ENCODE results near the gene MACROD2. TPM values are rescaled to one million over a fixed set of nuclear protein-coding genes. Genes with fewer than 3 reads are reported as not detected.

Gene MACROD2
- total RNA-seq, 1 donor from 2014 or later = 0.40 TPM

DNA sequence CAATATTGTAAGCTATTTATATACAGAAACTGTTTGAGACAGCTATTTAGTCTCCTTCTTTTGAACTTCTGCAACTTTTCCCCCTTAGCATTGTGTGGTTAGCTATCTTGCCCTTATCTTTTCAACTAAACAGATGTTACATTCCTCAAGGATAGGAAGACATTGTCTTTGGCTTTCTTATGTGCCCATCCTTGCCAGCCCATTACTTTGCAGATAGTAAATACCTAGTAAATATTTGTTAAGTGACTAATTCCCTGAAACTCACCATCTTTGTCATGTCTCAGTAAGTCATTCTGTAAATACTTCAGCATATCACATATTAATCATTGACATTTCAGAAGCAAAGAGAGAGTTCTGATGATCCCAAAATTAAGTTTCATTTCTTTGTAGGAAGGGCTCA, 411.2 kb downstream of the MACROD2 start:
- no peak for DNase-seq (ENCODE audit: low read depth in 2 of 2)

DNA sequence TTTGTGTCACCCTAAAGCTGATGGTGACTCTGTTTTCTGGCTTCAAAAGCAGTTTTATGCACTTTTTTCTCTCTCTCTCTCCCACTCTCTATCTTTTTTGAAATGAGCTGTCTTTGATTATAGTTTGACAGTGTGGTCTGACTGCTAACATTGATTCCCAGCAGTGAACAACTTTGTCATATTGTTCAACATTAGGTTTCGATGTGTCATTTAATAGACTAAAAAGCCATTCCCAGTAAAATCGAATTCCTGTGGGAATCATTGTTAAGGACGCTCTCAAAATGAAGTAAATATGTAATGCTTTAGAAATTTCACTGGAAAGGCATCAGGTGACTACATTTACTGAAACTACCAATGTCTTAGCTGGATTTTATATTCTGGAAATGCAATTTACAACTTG, 412.0 kb downstream of the MACROD2 start:
- no peak for DNase-seq (ENCODE audit: low read depth in 2 of 2)

DNA sequence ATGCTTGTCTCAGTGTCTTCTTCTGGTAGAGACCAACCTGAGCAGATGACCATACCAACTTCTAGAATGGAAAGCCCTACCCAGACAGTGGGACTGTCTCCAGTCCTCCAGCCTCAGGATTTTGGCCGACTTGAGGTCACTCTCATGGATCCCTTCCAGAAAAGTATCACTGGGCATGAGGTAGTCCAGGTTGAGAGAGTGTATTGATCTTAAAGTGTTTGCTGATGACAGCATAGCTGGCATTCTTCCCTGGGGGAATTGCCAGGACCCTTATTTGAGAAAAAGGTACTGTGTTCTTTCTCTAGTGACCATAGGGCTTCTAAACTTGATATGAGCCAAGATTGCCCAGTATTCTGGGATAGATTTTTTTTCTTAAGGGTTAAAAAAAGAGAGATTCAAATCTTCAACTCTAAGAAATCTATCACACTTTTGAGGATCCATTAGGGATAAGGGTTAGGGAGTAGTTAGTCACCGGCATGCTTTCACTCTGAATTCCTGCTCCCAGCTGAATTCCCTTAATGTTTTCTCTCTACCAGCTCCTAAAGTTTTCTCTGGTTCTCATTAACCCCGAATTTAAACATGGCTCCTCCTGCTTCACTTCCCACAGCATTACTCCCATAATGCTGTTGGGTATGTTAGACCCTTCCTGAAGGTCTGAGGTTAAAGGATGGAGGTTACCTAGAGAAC, 415.7 kb downstream of the MACROD2 start:
- DNase-seq (ENCODE audit: low read depth in 2 of 2) = no peak

DNA sequence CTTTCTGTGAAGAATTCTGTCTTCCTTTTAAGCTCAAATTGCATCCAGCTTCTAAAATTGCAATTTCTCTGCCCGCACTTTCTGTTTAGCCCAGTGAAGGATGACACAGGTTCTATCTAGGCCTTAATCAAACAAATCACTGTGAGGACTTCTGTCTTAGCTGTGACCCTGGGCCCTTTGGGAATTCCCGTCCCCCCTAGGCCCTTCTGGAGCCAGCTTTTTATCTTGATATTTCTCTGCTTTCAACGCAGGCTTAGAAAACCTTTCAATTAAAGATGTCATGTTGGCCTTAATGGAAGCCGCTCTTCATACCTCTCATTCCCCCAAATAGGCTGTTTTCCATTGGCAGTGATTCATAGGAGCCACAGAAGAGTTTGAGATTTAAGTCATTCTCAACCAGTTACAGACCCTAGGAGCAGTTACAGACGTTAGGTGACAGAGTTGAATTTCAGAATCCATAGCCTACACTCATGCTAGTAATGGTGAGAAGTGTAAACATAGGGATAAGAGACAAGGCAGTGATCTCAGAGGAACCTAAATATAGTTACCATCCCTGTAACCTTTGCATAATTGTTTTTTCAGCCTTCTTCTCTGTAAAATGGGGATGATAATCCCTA, 416.9 kb downstream of the MACROD2 start:
- no peak for DNase-seq (ENCODE audit: low read depth in 2 of 2)

DNA sequence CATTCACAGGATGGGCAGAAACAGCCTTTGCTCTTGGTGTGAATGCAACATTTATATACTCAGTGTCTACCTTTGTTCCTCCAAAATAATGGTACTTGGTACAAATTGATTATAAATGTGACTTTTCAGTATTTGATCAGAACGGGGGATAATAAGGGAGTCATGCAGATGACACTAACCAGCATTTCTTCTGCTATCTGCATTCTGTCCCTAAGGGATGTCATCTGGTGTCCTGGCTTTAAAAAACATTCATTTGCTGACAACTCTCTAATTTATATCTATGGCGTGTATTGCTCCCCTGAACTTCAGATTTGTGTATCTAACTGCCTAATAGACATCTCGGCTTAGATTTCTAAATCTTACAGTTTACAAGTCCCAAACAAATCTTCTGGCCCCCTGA, 418.5 kb downstream of the MACROD2 start:
- DNase-seq (ENCODE audit: low read depth in 2 of 2) = no peak

DNA sequence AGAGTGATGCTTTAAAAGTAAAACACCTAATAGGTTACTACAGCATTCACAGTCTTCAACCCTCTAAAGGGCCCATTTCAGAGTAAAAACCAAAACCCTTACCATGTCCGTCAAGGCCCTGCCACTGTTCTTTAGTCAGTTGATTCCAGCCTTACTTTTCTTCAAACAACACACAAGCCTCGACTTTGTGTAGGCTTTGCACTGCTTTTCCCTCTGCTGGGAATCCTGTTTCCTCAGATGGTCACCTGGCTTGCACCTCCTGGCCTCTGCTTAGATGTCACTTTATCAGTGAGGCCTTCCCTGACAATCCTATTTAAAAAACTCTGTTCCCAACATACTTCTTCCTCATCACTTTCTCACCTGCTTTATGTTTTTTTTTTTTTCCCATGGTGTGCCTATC, 419.2 kb downstream of the MACROD2 start:
- DNase-seq (ENCODE audit: low read depth in 2 of 2) = no peak

DNA sequence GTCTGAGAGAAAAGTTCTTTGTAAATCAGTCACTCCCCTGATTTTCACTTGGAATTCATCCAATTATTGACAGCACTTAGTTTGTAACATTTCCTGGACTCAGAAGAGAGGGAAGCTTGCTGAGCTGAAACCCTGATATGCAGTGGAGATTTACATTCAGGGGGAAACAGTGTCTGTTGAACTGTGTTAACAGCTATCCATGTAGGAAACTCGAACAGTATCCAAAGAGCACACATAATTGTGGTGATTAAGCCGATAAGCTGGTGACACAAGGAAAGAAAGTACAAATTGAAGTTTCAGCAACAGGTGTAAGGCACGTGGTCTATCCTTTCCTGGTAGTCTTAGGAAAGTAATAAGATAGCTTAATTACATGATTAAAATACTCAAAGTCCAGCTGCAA, 420.2 kb downstream of the MACROD2 start:
- DNase-seq (ENCODE audit: low read depth in 2 of 2) = peak in 1 of 2 donors; percentile 10

DNA sequence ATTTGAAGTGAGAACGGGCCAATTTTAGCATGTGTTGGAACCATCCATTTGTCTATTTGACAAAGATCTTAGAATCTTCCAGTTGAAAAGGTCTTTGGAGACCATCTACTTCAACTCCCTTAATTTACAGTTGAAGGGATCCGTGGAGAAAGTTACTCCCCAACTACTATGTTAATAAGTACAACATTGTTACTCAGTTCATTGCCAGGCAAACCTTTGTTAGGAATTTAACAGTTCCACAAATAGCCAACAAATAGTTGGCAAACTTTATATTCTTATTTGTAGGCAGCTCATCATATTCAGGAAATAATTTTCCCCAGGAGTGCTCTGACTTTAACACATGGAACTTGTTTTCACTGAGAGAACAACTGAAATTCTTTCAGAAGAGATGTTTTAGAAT, 423.1 kb downstream of the MACROD2 start:
- DNase-seq (ENCODE audit: low read depth in 2 of 2) = no peak

DNA sequence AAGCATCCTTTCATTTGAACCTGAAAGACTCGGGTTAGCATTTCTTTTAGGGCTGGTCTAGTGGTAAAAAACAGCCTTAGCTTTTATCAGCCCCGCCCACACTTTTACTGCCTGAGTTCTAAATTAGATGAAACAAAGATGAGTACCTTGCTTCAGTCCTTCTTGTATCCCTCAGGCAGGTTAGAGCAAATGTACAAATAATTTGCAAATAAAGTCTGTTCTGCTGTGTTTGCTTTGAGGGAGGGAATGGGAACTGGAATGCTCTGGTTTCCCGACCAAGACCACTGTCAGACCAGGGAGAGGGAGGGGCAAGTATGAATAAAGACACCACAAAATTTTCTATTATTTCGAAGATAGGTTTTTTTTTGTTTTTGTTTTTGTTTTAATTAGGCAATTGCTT, 427.6 kb downstream of the MACROD2 start:
- no peak for DNase-seq (ENCODE audit: low read depth in 2 of 2)

DNA sequence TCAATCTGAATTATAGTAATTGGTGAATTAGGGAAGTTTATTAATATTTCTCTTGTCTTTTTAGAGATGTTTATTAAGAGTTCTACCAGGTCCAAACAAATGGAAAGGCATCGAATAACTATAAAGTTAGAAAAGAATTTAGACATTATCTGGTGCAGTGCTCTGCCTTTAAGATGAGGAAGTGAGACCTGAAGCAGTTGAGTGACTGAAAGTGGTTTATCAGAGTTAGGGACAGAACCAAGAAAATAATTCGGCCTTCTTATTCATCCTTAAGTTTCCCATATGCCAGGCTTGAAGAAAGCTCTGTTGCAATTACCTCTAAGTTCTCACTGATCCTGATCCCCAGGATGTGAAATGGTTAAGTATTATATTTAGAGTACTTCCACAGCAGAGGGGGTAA, 436.3 kb downstream of the MACROD2 start:
- DNase-seq (ENCODE audit: low read depth in 2 of 2) = no peak

DNA sequence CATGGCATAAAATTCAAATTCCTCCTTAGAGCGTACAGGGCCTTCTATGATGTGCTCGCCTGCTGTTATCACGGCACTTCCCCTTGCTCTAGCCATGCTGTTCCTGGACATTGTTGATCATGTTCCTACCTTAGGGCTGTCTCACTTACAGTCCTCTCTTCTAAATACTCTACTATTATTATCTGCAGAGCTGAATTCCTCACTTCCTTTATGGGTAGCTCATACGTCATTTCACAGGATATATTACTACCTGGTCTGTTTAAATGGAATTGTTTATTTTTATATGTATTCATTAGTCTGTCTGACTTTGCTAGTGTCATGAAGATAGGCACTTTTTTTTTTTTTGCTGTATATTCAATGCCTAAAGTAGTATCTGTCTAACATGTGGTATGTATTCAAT, 436.8 kb downstream of the MACROD2 start:
- DNase-seq (ENCODE audit: low read depth in 2 of 2) = no peak

DNA sequence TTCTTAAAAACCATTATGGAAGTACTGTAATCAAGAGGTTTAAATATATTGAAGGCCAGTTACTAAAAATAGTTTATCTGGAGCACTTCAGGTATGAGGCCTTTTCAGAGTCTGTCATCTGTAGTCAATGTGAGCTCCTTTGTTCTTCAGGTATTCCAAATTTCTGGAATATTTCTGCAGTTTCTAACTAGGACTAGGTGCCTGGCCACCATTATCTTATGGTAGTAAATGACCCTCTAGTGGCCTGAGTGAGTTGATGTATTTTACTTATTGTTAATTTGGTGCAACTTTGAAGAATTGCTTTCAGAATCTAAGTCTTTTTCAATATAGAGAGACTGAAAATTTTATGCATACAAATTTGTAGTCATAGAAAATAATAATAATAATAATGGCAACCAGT, 437.3 kb downstream of the MACROD2 start:
- no peak for DNase-seq (ENCODE audit: low read depth in 2 of 2)

DNA sequence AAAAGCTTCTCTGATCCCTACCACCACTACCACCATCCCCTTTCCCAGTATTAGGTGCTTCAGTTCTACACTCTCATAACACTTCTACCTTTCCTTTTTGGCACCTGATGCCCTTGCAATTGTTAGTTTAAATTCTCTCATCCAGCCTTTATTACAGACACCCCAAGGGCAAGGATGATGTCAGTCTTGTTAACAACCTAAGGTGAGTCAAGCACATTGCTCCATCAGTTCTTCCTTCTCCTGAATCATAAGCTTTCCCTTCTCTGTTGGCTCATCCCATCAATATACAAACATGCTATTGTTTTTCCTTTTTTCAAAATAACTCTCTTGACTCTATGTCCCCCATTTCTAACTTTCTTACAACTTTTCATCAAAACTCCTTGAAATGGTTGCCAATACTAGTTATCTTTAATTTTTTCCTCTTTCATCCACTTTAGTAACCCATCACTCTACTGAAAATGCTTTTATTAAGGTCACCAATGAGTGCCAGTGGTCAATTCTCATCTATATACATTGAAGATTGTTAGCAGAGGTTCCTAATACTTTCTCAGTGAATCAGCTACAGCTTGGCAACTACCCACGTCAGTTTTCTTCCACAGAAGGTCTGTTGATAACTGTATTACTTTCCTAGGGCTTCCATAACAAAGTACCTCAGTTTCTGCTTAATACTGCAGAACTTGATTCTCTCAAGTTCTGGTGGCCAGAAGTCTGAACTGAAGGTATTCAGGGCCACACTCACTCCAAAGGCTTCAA, 439.2 kb downstream of the MACROD2 start:
- no peak for DNase-seq (ENCODE audit: low read depth in 2 of 2)

DNA sequence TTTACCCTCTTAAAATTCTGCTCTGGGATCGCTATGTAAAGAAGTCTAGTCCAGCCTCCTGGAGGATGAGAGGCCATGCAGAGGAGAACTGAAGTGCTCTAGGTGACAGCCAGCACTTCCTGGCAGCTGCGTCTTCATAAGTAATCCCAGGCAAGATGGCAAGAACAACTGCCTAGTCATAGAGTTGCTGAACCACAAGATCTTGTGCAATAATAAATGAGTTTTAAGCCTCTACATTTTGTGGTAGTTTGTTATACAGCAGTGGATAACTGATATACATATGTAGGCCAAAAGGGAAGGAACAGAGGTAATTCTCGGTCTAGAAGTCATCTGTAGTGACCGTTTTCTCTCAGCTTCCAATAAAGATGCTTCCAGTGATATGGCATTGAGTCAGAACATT, 445.9 kb downstream of the MACROD2 start:
- no peak for DNase-seq (ENCODE audit: low read depth in 2 of 2)

DNA sequence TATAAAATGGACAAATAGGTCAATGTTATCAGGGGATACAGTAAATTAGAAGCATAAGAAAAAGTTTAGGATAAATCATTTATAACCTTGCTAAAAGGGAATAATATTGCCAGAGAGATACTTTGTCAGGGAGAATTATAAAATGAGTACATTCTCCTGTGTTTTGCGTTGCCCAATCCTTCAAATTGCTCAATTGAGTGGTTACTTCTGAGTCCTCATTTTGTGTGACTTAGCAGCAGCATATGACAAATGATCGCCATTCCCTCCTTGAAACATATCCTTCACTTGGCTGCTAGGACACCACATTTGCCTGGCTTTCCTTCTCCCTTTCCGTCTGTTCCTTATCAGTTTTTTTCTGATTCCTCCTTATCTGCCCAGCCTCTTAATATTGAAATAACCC, 448.8 kb downstream of the MACROD2 start:
- no peak for DNase-seq (ENCODE audit: low read depth in 2 of 2)

DNA sequence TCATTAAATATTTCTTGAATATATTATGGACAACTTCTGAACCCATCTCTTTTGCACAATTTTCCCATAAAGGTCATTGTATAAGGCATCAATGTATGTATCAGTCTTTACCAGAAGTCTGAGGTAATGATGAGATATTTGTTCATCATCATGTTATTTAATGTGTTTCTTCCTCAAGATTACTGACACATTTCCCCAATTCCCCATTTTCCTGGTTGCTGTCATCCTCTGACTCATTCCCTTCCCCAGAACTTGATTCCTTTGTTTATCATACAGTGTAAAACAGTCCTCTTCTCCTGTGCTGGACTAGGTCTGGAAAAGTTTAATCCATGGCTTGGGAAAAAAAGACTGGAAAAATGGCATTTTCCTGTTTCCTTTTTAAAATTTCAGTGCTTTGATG, 450.0 kb downstream of the MACROD2 start:
- peak; percentile 1 to 4 for DNase-seq (ENCODE audit: low read depth in 2 of 2)

DNA sequence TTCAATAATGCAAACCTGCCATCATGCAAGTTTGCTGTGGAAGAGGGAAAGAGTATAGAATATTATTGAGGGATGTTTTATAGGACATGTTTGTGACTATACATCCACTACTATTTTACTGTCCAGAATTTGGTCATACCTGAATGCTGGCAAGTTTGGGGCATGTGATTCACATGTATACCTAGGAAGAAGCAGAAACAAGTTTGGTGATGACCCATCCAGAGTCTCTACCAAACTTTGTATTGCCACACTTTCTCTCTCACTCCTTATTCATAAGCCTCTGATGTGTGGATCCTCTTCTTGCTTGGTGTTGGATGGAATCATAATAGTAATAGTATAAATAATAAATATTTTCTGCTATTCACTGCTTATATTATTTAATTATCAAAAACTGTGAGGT, 450.6 kb downstream of the MACROD2 start:
- DNase-seq (ENCODE audit: low read depth in 2 of 2) = no peak

DNA sequence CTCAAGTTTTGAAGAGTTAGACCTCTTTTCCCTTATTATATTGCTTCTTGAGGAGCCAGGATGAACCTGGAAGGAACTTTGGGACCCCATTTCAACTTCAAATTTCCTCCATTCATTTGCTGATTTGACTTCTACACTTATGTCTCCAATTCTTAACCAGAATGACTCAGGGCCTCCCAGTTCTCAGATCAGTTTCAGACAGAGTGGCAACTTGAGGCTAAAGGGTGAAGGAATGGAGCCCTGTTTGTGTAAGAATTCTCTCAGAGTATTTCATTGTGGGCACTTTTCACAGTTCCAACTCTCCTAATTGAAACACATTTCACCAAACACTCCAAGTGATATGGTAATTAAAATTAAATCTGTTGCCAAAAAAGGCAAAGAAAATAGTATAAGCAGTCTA, 451.1 kb downstream of the MACROD2 start:
- DNase-seq (ENCODE audit: low read depth in 2 of 2) = no peak

DNA sequence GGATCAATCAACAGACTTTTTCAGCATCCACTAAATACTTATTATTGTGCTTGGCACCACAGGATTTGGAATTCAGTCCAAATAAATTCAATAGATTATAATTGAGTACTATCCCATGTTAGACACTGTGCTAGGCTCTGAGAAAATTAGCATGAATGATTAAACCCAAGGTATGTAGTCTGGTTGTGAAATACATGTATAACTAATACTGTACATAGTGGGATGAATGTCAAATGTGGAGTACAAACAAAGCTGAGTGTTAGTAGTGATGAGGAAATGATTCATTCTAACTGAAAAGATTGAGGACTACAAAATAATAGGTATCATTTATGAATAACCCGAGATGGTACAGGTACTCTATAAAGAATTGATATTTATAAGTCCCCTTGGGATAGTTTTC, 454.0 kb downstream of the MACROD2 start:
- no peak for DNase-seq (ENCODE audit: low read depth in 2 of 2)

DNA sequence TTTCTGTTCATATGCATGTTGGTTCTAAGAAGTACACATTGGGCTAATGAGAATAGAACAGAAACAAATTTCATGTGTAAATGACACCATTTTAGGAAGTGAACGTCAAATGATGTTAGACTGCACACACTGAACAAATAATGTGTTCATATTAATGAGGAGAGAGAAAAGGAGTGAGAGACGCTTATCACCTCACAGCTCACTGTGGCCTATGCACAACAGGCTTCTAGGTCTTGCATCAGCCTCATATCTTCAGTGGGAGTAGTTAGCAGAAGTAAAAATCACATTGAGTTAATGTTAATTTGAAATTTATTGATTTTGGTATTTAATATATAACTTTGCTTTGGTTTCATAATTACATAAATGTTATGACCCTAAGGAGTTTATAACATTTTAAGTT, 454.9 kb downstream of the MACROD2 start:
- DNase-seq (ENCODE audit: low read depth in 2 of 2) = no peak

DNA sequence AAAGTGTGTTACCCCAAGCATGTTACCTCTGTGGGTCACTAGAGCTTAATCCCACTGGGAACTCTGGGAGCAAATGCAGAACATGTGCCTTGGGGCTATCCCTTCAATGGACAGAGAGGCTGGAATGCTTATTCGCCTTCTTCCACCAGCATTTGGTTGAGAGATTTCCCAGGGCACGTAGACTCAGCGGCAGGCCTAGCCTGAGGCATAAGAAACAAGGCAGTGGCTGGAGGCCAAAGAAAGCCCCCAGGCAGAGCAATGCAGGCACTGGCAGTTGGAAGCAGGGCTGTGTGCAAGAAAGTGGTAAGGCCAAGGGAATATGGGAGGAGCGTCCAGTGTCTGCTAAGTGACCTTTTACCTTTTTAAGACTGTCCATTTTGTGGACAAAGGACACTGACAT, 456.1 kb downstream of the MACROD2 start:
- DNase-seq (ENCODE audit: low read depth in 2 of 2) = no peak

DNA sequence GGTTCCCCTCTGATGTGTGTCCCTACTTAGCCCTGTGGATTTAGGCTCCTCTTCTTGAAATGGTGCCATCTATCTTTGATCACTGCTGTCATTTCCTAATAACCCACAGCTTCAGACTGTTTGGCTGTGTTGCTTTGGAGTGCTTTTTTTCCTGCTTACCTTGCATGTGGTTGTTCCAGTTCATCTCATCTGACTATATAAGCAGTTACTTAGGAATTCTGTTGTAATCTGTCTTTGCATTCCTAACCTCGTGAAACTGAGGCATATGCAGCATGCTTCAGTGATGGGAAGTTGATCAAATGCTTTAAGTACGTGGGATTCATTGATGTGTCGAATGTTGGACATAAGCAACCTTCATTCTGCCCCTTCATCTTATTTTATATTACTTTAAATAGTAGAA, 457.9 kb downstream of the MACROD2 start:
- no peak for DNase-seq (ENCODE audit: low read depth in 2 of 2)

DNA sequence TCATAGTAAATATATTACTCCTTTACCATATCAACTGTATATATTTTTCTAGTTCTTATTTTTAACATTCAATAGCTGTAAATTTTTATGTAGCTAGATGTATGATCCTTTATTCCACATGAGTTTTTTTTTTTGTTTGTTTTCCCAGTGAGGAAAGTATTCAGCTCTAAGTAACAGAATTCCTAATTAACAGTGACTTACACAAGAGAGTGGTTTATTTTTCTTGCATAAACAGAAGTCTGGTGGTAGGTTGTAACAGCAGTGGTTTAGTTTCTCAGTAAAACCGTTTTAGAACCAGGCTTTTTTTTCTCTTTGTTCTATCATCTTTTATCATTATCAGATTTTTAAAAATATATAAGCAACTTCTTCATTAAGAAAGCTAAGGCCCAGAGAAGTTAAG, 459.0 kb downstream of the MACROD2 start:
- DNase-seq (ENCODE audit: low read depth in 2 of 2) = no peak

All from lung microvascular endothelial cell (primary cell).